ENCODE measurements around the gene TOP3B. TPM values are rescaled to one million over a fixed set of nuclear protein-coding genes. Genes with fewer than 3 reads are reported as not detected.

TOP3B gene
- total RNA-seq, 4 donors from 2014 or later = 8.9 to 24.9 (median 18.6) TPM

GRCh38 chr22:22022947-22023534, 40.5 kb upstream of the TOP3B start:
- no peaks in the 10 kb centered on the region for H3K36me3 ChIP-seq
- H3K27ac ChIP-seq = no peak overlapping the region
- 56 to 75% methylated on average over 1 to 6 of the region's 6 CpGs for WGBS, 2 donors (ENCODE audit: low coverage in 1 of 2)
- H3K4me1 ChIP-seq = no peaks in the 10 kb centered on the region
- no peaks in the 10 kb centered on the region for H3K9me3 ChIP-seq
- H3K27me3 ChIP-seq = peaks cover 12% of the 10 kb centered on the region
- no peak for TF ChIP-seq POLR2AphosphoS5 (IDR thresholded peaks at IDR 0.05)
- no peak for TF ChIP-seq POLR2A (IDR thresholded peaks at IDR 0.05)
- no peak for TF ChIP-seq EP300 (IDR thresholded peaks at IDR 0.05)
- TF ChIP-seq, protein P1, sequence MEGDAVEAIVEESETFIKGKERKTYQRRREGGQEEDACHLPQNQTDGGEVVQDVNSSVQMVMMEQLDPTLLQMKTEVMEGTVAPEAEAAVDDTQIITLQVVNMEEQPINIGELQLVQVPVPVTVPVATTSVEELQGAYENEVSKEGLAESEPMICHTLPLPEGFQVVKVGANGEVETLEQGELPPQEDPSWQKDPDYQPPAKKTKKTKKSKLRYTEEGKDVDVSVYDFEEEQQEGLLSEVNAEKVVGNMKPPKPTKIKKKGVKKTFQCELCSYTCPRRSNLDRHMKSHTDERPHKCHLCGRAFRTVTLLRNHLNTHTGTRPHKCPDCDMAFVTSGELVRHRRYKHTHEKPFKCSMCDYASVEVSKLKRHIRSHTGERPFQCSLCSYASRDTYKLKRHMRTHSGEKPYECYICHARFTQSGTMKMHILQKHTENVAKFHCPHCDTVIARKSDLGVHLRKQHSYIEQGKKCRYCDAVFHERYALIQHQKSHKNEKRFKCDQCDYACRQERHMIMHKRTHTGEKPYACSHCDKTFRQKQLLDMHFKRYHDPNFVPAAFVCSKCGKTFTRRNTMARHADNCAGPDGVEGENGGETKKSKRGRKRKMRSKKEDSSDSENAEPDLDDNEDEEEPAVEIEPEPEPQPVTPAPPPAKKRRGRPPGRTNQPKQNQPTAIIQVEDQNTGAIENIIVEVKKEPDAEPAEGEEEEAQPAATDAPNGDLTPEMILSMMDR (IDR thresholded peaks at IDR 0.05) = no peak
- ATAC-seq = no peak
- no peak overlapping the region for H3K4me3 ChIP-seq

GRCh38 chr22:22022255-22022840, 39.8 kb upstream of the TOP3B start:
- ATAC-seq = no peak
- no peak overlapping the region for H3K4me3 ChIP-seq
- no peak for TF ChIP-seq POLR2A (IDR thresholded peaks at IDR 0.05)
- TF ChIP-seq POLR2AphosphoS5 (IDR thresholded peaks at IDR 0.05) = no peak
- TF ChIP-seq, protein P1 (IDR thresholded peaks at IDR 0.05) = no peak
- TF ChIP-seq EP300 (IDR thresholded peaks at IDR 0.05) = no peak
- 53 to 55% methylated on average over 2 of the region's 5 CpGs for WGBS, 2 donors (ENCODE audit: low coverage in 1 of 2)
- H3K27ac ChIP-seq = no peak overlapping the region
- H3K27me3 ChIP-seq = peaks cover 14% of the 10 kb centered on the region
- H3K9me3 ChIP-seq = no peaks in the 10 kb centered on the region
- no peaks in the 10 kb centered on the region for H3K36me3 ChIP-seq
- H3K4me1 ChIP-seq = no peaks in the 10 kb centered on the region

DNA sequence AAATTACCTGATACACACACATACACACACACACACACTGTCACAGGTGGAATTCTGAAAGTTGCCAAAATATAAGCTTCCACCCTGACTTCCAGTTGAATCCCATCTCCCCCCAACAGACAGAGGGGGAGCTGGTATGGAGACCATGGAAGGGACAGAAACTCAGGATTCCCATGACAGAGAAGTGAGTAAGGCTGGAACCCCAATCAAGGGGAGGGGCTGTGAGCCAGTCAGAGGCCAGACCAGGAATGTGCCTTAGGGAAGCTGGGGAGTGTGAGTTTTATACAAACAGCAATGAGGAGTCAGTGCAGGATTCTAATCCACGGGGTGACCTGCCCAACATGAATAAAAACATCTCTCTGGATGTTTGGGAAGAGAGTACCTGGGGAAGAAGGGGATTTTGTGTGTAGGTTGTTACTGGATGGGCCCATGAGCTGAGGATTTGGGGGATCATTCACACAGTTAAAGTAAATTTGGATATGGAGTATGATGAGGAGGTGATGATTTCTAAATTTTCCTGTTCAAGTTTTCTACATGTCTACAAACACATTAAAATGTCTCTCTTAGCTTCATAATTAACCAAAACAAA, 38.7 kb upstream of the TOP3B start:
- peaks cover 14% of the 10 kb centered on the region for H3K27me3 ChIP-seq
- H3K27ac ChIP-seq = no peak overlapping the region
- 29 to 50% methylated on average over 1 of the region's 1 CpG for WGBS, 2 donors (ENCODE audit: low coverage in 1 of 2)
- no peaks in the 10 kb centered on the region for H3K9me3 ChIP-seq
- no peak for TF ChIP-seq EP300 (IDR thresholded peaks at IDR 0.05)
- no peak for TF ChIP-seq POLR2AphosphoS5 (IDR thresholded peaks at IDR 0.05)
- TF ChIP-seq, protein P1 (IDR thresholded peaks at IDR 0.05) = no peak
- TF ChIP-seq POLR2A (IDR thresholded peaks at IDR 0.05) = no peak
- H3K4me1 ChIP-seq = no peaks in the 10 kb centered on the region
- no peak for ATAC-seq
- H3K4me3 ChIP-seq = no peak overlapping the region
- no peaks in the 10 kb centered on the region for H3K36me3 ChIP-seq

- H3K36me3 ChIP-seq = no peaks in the 10 kb centered on the region
- H3K27ac ChIP-seq = no peak overlapping the region
- 76 to 100% methylated on average over 1 to 2 of the region's 2 CpGs for WGBS, 2 donors (ENCODE audit: low coverage in 1 of 2)
- peaks cover 14% of the 10 kb centered on the region for H3K27me3 ChIP-seq
- TF ChIP-seq POLR2A (IDR thresholded peaks at IDR 0.05) = no peak
- TF ChIP-seq, protein P1 (IDR thresholded peaks at IDR 0.05) = no peak
- no peak overlapping the region for H3K4me3 ChIP-seq
- H3K9me3 ChIP-seq = no peaks in the 10 kb centered on the region
- H3K4me1 ChIP-seq = no peaks in the 10 kb centered on the region
- ATAC-seq = no peak
Observed at GRCh38 chr22:22020425-22020852, 37.9 kb upstream of the TOP3B start.
